HEK293T (cell line): ENCODE data around the gene SPTBN5.

Experiments used
- CTCF ChIA-PET: fragments of 350-600 bp; formaldehyde crosslinking; extraction: SDS; loops from one replicate; lab custom pipeline; 2021; ENCODE audit warnings: antibody characterized with exemption, inconsistent platforms; lab: Yijun Ruan, JAX
- POLR2A ChIA-PET: fragments of 350-600 bp; formaldehyde crosslinking; extraction: SDS; loops from one replicate; lab custom pipeline; 2020; ENCODE audit warnings: antibody characterized with exemption, inconsistent platforms; lab: Yijun Ruan, JAX
- DNase-seq: peaks from one replicate; pipeline ENCODE4 v3.0.0; 2012; ENCODE audit warnings: mixed read lengths; ENCODE audit errors: extremely low spot score
- ARNT ChIP-seq: fragments of 450-650 bp; IDR thresholded peaks from 2 replicates; pipeline ENCODE4 v1.6.1; 2017; ENCODE audit warnings: mild to moderate bottlenecking
- BHLHE40 ChIP-seq: fragments of 450-650 bp; IDR thresholded peaks from 2 replicates; pipeline ENCODE4 v1.6.1; 2016; ENCODE audit warnings: mild to moderate bottlenecking, moderate library complexity, borderline replicate concordance
- CTBP1 ChIP-seq: fragments of 450-650 bp; IDR thresholded peaks from 2 replicates; pipeline ENCODE4 v1.6.1; 2016; ENCODE audit warnings: borderline replicate concordance
- ELF4 ChIP-seq: fragments of 450-650 bp; IDR thresholded peaks from 2 replicates; pipeline ENCODE4 v1.6.1; 2017; ENCODE audit warnings: antibody characterized with exemption
- FOXA1 ChIP-seq: fragments of 450-650 bp; IDR thresholded peaks from 2 replicates; pipeline ENCODE4 v1.6.1; 2016; ENCODE audit warnings: mild to moderate bottlenecking
- FOXK2 ChIP-seq: fragments of 450-650 bp; IDR thresholded peaks from 2 replicates; pipeline ENCODE4 v1.6.1; 2016; ENCODE audit warnings: mild to moderate bottlenecking
- FOXM1 ChIP-seq: fragments of 450-650 bp; IDR thresholded peaks from 2 replicates; pipeline ENCODE4 v1.6.1; 2017; ENCODE audit warnings: mild to moderate bottlenecking, borderline replicate concordance
- HDGF ChIP-seq: fragments of 450-650 bp; IDR thresholded peaks from 2 replicates; pipeline ENCODE4 v1.6.1; 2017; ENCODE audit warnings: antibody characterized with exemption, borderline replicate concordance
- L3MBTL2 ChIP-seq: fragments of 450-650 bp; conservative IDR thresholded peaks from 2 replicates; pipeline ENCODE4 v1.6.1; 2016; ENCODE audit warnings: mild to moderate bottlenecking
- LEF1 ChIP-seq: fragments of 450-650 bp; IDR thresholded peaks from 2 replicates; pipeline ENCODE4 v1.6.1; 2017; ENCODE audit warnings: mild to moderate bottlenecking, borderline replicate concordance
- NFRKB ChIP-seq: fragments of 450-650 bp; IDR thresholded peaks from 2 replicates; pipeline ENCODE4 v1.6.1; 2016; ENCODE audit warnings: mild to moderate bottlenecking, moderate library complexity
- PKNOX1 ChIP-seq: fragments of 450-650 bp; IDR thresholded peaks from 2 replicates; pipeline ENCODE4 v1.6.1; 2016
- SP1 ChIP-seq: fragments of 450-650 bp; IDR thresholded peaks from 2 replicates; pipeline ENCODE4 v1.6.1; 2017
- SUZ12 ChIP-seq: fragments of 450-650 bp; IDR thresholded peaks from 2 replicates; pipeline ENCODE4 v1.6.1; 2016; ENCODE audit warnings: mild to moderate bottlenecking
- TARDBP ChIP-seq: fragments of 450-650 bp; IDR thresholded peaks from 2 replicates; pipeline ENCODE4 v1.6.1; 2016
- ZNF384 ChIP-seq: fragments of 450-650 bp; IDR thresholded peaks from 2 replicates; pipeline ENCODE4 v1.6.1; 2016

Gene SPTBN5

GRCh38 chr15:41872166-41872747, 21.6 kb downstream of the SPTBN5 start:
- DNase-seq: no peak
- ChIA-PET CTCF (no interaction called here), POLR2A (no interaction called here)
- TF ChIP-seq NFRKB (no peak), LEF1 (no peak), ZNF384 (no peak), L3MBTL2 (no peak), BHLHE40 (no peak), SP1 (no peak), FOXK2 (no peak)

GRCh38 chr15:41871175-41871905, 22.5 kb downstream of the SPTBN5 start:
- no peak for TF ChIP-seq HDGF
- no peak for TF ChIP-seq NFRKB
- CTCF ChIA-PET: interaction anchor here (1.0 kb wide), 1 partner anchor 313 kb away, joined by 3 read pairs; no protein-coding TSS in a partner anchor
- no peak for DNase-seq
- POLR2A ChIA-PET: no interaction called here

GRCh38 chr15:41870689-41871081, 23.2 kb downstream of the SPTBN5 start:
- POLR2A ChIA-PET: interaction anchor here (0.6 kb wide), 1 partner anchor 33 kb away, joined by 3 read pairs; no protein-coding TSS in a partner anchor
- TF ChIP-seq TARDBP (no peak), L3MBTL2 (no peak), HDGF (no peak), SUZ12 (no peak), PKNOX1 (no peak), CTBP1 (no peak), ELF4 (no peak), SP1 (no peak), BHLHE40 (no peak), ZNF384 (no peak), ARNT (no peak), FOXA1 (no peak), LEF1 (no peak), FOXM1 (no peak), NFRKB (no peak), FOXK2 (no peak)
- DNase-seq: no peak
- CTCF ChIA-PET: interaction anchor here (1.0 kb wide), 1 partner anchor 313 kb away, joined by 3 read pairs; no protein-coding TSS in a partner anchor

- POLR2A ChIA-PET: interaction anchor here (0.6 to 0.9 kb wide), 2 partner anchors 19 to 32 kb away, joined by 3 read pairs; no protein-coding TSS in a partner anchor
- no peak for DNase-seq
- no peak for TF ChIP-seq ARNT
- TF ChIP-seq FOXA1: no peak
- no peak for TF ChIP-seq PKNOX1
- TF ChIP-seq ZNF384: no peak
- no peak for TF ChIP-seq LEF1
- no peak for TF ChIP-seq FOXM1
- TF ChIP-seq SUZ12: no peak
- TF ChIP-seq SP1: no peak
- TF ChIP-seq BHLHE40: no peak
- TF ChIP-seq FOXK2: no peak
- TF ChIP-seq NFRKB: no peak
- no peak for TF ChIP-seq L3MBTL2
- no peak for TF ChIP-seq CTBP1
- no peak for TF ChIP-seq HDGF
- no peak for TF ChIP-seq TARDBP
- no peak for TF ChIP-seq ELF4
- CTCF ChIA-PET: no interaction called here
These were observed 23.8 kb downstream of the SPTBN5 start for GRCh38 chr15:41869770-41870688.

GRCh38 chr15:41868321-41868720, 25.5 kb downstream of the SPTBN5 start:
- no peak for DNase-seq
- POLR2A ChIA-PET: no interaction called here
- CTCF ChIA-PET: no interaction called here
- TF ChIP-seq ARNT (no peak), LEF1 (no peak), BHLHE40 (no peak), ELF4 (no peak), L3MBTL2 (no peak), FOXM1 (no peak), CTBP1 (no peak), FOXK2 (no peak)
